H1 (cell line): ENCODE data around the gene ARHGEF38. TPM values are rescaled to one million over a fixed set of nuclear protein-coding genes. Genes with fewer than 3 reads are reported as not detected.

Experiments used
- ASH2L ChIP-seq: fragments of 200-600, 300-600 bp; sonication (generic); IDR thresholded peaks from one replicate; pipeline ENCODE4 v1.7.1; 2017; ENCODE audit warnings: low read length
- ATF2 ChIP-seq: IDR thresholded peaks from 2 replicates; pipeline ENCODE4 v1.6.1; 2012; ENCODE audit warnings: low read length, inconsistent platforms
- BCL11A ChIP-seq, 2 experiments: IDR thresholded peaks; one replicate each; pipeline ENCODE4 v1.6.1; 2011; ENCODE audit warnings: low read depth in 2 of 2, low read length in 2 of 2, mild to moderate bottlenecking in 2 of 2
- EGR1 ChIP-seq: IDR thresholded peaks from 2 replicates; pipeline ENCODE4 v1.6.1; 2011; ENCODE audit warnings: low read depth, low read length, borderline replicate concordance
- FOSL1 ChIP-seq: IDR thresholded peaks from 2 replicates; pipeline ENCODE4 v1.6.1; 2011; ENCODE audit warnings: mild to moderate bottlenecking, low read depth, low read length, moderate library complexity; ENCODE audit not compliant: insufficient read depth
- SP4 ChIP-seq: IDR thresholded peaks from 2 replicates; pipeline ENCODE4 v1.6.1; 2012; ENCODE audit warnings: low read length, inconsistent platforms
- TAF1 ChIP-seq: IDR thresholded peaks from 2 replicates; pipeline ENCODE4 v1.6.1; 2011; ENCODE audit warnings: mild to moderate bottlenecking, low read depth, low read length
- ZNF274 ChIP-seq: IDR thresholded peaks from 2 replicates; pipeline ENCODE4 v1.7.0; 2012; ENCODE audit warnings: low read length, borderline replicate concordance; ENCODE audit errors: extremely low read depth
- polyA plus RNA-seq, 7 experiments: library from polyadenylated mRNA; depleted of rRNA in 3 of 7; stranded (reverse) in 5 of 7; unstranded in 2 of 7; fragments of >200 nt in 5 of 7; fragments of 200-250 nt in 2 of 7; gene quantifications; 1 replicate in 5 of 7; 2 replicates in 1 of 7; 4 replicates in 1 of 7; pipeline versions ENCODE4 v1.2.1 to v1.2.3, GENCODE V29; 2011 to 2013; ENCODE audit warnings: missing spikeins in 2 of 7, mixed read lengths in 2 of 7
- total RNA-seq: library from RNA; stranded (reverse); fragmentation: NEBNext Ultra II Directional; extraction: Animal tissue kit (Norgen Biotek cat#: 25700); gene quantifications from 2 replicates; pipeline ENCODE4 v1.2.1, GENCODE V29; 2021
- TF ChIP-seq, protein P1 (sequence below): IDR thresholded peaks from 2 replicates; pipeline ENCODE4 v1.6.1; 2011; ENCODE audit warnings: low read depth, mild to moderate bottlenecking, low read length; ENCODE audit not compliant: insufficient read depth

ARHGEF38 gene
- total and polyA plus RNA-seq, 2 of the 8 experiments (the other 6 are each of a cell fraction or from before 2014, with no cell fraction given): not detected

DNA sequence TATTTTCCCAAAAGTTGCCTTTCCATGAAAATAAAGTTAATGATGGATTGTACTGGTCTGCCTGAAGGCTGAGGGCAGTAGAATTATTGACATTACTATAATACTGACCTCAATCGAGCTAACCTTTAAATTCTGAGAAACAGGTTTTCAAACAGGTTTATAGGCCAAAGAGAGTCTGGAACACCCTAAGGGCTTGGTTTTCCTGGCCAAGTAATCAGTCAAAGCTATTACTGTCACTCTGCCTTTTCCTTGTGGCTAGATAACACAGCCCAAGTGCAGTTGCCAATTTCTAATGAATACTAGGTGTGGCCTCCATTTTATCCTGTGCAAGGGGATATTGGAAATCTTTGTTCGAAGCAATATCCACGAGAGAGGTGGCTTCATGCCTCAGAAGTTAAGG lies 80.8 kb downstream of the ARHGEF38 start (continued):
- TF ChIP-seq ATF2 (no peak), EGR1 (no peak), ZNF274 (no peak), FOSL1 (no peak), BCL11A (IDR thresholded peaks at IDR 0.05; ENCODE audit: low read depth in 2 of 2, low read length in 2 of 2) (no peak), ASH2L (no peak), TAF1 (no peak), SP4 (no peak)
- TF ChIP-seq, protein P1, sequence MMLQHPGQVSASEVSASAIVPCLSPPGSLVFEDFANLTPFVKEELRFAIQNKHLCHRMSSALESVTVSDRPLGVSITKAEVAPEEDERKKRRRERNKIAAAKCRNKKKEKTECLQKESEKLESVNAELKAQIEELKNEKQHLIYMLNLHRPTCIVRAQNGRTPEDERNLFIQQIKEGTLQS: no peak
